GM06990 (cell line): ENCODE results near the gene DACT1.

ENCODE experiments used
- DNase-seq: peaks from one replicate; pipeline ENCODE4 v3.0.0-alpha.2; 2011; ENCODE audit not compliant: insufficient read length; ENCODE audit errors: extremely low read depth
- H3K27me3 ChIP-seq: replicated peaks from 2 replicates; pipeline ENCODE4 v1.6.0; 2011; ENCODE audit warnings: low read length; ENCODE audit not compliant: control insufficient read depth, insufficient read depth
- H3K36me3 ChIP-seq: 2 replicates; pipeline ENCODE4 v1.5.1; 2011; ENCODE audit warnings: low read length; ENCODE audit not compliant: control insufficient read depth, insufficient read depth
- H3K4me3 ChIP-seq: replicated peaks from 2 replicates; pipeline ENCODE4 v1.5.1; 2011; ENCODE audit warnings: low read depth, mild to moderate bottlenecking, control low read depth, low read length
- TF ChIP-seq, protein P1 (sequence below): IDR thresholded peaks from 2 replicates; pipeline ENCODE4 v1.5.1; 2011; ENCODE audit warnings: low read length, control low read depth, mild to moderate bottlenecking, inconsistent platforms; ENCODE audit not compliant: insufficient read depth, poor library complexity, severe bottlenecking

DACT1 gene

DNA sequence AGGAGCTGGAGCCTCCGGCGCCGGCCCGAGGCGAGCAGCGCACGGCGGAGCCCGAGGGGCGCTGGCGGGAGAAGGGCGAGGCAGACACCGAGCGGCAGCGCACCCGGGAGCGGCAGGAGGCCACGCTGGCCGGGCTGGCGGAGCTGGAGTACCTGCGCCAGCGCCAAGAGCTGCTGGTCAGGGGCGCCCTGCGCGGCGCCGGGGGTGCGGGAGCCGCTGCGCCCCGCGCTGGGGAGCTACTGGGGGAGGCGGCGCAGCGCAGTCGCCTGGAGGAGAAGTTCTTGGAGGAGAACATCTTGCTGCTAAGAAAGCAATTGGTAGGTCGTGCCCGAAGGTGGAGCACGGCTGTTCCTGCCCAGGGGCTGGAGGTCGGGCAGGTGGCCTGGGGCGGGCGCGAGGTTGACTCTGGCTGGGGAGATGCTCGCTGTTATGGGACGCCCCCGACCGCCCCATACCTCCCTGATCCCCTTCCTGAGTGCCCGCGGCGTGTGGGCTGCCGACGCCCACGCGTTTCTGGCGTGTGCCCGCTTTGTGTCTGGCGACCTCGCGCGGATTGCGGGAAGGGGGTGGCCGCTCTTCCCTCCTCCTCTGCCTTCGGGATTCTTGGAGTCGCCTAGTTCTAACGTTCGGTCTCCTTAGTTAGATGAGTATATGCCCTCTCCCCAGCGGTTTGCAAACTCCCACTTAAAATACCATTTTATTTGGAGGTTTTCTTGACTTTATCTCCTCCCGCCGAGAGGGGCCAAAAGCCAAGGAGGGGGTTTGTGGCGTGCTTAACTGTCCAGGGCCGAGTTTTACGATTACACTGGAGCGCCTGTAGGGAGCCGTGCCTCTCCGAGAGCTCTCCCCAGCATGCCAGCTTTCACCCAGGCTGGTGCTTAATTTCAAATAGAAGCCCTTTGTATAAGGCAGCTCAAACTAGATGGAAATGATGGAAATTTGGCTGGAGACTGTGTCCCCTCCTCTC, 752 bp downstream of the DACT1 start:
- peak; percentile 44 for DNase-seq
- peak overlapping the region; percentile 72 for H3K4me3 ChIP-seq
- TF ChIP-seq, protein P1, sequence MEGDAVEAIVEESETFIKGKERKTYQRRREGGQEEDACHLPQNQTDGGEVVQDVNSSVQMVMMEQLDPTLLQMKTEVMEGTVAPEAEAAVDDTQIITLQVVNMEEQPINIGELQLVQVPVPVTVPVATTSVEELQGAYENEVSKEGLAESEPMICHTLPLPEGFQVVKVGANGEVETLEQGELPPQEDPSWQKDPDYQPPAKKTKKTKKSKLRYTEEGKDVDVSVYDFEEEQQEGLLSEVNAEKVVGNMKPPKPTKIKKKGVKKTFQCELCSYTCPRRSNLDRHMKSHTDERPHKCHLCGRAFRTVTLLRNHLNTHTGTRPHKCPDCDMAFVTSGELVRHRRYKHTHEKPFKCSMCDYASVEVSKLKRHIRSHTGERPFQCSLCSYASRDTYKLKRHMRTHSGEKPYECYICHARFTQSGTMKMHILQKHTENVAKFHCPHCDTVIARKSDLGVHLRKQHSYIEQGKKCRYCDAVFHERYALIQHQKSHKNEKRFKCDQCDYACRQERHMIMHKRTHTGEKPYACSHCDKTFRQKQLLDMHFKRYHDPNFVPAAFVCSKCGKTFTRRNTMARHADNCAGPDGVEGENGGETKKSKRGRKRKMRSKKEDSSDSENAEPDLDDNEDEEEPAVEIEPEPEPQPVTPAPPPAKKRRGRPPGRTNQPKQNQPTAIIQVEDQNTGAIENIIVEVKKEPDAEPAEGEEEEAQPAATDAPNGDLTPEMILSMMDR = no peak
- peaks cover 1% of the 10 kb centered on the region; the same call in 1 of the 2 replicates for H3K36me3 ChIP-seq
- H3K27me3 ChIP-seq = no peaks in the 10 kb centered on the region

GRCh38 chr14:58639198-58639565, 1.4 kb downstream of the DACT1 start:
- TF ChIP-seq, protein P1 = no peak
- no peaks in the 10 kb centered on the region for H3K27me3 ChIP-seq
- H3K4me3 ChIP-seq = peak overlapping the region; percentile 72
- H3K36me3 ChIP-seq = peaks cover 1% of the 10 kb centered on the region; the same call in 1 of the 2 replicates
- no peak for DNase-seq

GRCh38 chr14:58639842-58640484, 2.2 kb downstream of the DACT1 start:
- TF ChIP-seq, protein P1 = peak; percentile 48
- Histone ChIP-seq H3K4me3 (peak overlapping the region; percentile 18), H3K27me3 (no peaks in the 10 kb centered on the region), H3K36me3 (peaks cover 1% of the 10 kb centered on the region; the same call in 1 of the 2 replicates)
- no peak for DNase-seq

GRCh38 chr14:58640959-58641358, 3.2 kb downstream of the DACT1 start:
- Histone ChIP-seq H3K36me3 (peaks cover 1% of the 10 kb centered on the region; the same call in 1 of the 2 replicates), H3K4me3 (0 out of 2 replicates have a peak overlapping the region, but pooled peaks have one; percentile 3), H3K27me3 (no peaks in the 10 kb centered on the region)
- TF ChIP-seq, protein P1 = no peak
- no peak for DNase-seq

DNA sequence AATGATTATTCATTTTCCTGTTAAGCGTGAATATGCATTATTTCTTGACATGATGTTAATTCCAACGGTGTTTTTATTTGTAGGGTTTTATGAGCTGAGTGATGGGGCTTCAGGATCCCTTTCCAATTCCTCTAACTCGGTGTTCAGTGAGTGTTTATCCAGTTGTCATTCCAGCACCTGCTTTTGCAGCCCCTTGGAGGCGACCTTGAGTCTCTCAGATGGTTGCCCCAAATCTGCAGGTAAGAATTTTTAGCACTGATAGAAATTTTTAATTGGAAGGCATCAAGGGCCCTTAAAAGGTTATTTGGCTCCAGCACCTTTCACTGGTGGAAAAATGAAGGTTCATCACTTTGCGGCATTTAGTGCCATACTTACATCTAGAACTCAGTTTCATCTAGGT, 3.7 kb downstream of the DACT1 start:
- peaks cover 1% of the 10 kb centered on the region for H3K36me3 ChIP-seq
- TF ChIP-seq, protein P1 = peak; percentile 36
- DNase-seq = no peak
- no peaks in the 10 kb centered on the region for H3K27me3 ChIP-seq
- no peak overlapping the region for H3K4me3 ChIP-seq
